GM18498 (cell line): ENCODE results near the gene KRTAP24-1.

Experiments
- ATAC-seq: cut with Tn5 transposase; IDR thresholded peaks from one replicate; pipeline ENCODE4 v1.9.1; 2021; ENCODE audit warnings: mild to moderate bottlenecking, moderate library complexity; ENCODE audit not compliant: unreplicated experiment

KRTAP24-1 gene

DNA sequence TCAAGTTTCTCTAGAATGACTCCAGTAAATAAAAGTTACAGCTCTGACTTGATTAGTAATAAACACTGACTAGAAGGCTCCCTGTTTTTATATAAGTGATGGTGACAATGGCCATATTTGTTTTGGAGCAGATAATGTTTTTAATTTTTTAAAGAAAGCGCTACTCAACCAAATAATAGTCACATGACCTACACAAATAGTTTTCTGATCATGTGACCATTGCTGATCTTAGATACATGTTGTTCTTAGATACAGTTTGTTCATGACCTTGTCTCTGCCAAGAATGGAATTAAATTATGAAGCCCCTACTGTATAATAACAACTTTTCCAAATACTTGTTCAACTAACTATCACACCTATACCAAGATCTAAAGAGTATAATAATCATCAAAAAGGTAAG is 44.6 kb downstream of the KRTAP24-1 start:
- no peak for ATAC-seq

DNA sequence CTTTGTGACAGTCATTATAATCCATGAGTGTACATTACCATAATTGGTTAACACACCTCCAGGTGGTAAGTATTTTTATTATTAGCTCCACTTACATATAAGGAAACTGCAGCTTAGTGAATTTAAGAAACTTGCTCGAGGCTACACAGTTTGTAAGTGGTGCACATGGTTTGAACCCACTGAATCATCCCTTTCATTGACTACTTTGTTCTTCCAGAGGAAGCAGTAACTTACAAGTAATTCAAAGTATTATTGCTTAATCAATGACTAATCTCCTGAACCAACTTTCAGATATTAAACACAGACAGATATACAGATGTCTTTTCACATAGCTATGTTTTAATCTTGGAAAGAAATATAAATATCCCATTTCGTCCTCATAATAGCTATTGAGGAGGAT is 48.1 kb downstream of the KRTAP24-1 start:
- no peak for ATAC-seq

DNA sequence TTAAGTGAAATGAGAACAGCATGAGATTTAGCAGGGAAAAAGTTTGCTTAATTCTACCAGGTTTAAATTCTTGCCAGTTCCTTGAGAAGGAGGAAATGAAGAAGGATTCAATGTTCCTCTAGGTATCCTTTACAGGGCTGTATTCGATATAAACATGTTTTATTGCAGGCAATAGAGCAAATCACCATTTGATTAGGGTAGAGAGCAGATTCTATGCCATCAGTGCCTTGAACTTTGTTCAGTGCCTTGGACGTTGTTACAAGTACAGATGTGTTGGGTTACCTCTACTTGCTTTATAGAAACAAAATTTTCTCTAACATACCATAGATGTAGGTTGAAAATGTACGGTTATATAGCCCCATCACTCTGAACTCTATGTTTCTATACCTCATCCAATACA is 48.7 kb downstream of the KRTAP24-1 start:
- no peak for ATAC-seq

DNA sequence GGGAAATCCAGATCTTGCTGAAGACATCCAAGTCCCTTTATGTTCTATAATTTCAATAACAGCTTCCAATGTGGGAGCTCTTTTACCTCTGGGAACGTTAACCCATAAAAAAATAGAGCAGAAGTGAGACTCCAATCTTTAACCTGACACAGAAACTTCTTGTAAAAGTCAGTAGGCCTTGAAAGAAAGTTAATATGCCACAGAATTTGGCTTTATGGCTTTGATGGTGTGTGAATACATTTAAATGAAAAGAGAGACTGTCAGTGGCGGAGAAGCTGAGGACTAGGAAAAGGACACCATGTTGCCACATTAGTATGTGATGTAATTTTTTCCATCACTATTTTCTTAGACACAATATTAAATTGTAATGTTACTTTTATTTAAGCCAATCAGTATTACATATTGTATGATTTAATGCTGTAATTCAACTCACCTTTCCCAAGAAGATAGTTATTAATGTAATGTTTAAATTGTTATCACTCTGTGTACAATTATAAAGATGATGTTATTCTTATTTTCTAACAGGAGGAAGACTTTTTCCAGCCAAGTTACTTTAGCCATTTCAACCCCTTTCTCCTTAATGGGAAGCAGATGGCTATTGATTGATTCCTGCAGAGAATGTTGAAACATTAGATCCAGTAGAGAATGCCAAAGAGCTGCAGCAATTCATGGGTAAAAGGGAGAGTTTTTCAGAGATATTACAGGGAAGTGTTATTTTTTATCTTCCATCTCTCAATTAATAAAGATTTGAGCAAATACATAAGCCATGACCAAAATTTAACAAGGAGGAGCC is 49.3 kb downstream of the KRTAP24-1 start:
- no peak for ATAC-seq

DNA sequence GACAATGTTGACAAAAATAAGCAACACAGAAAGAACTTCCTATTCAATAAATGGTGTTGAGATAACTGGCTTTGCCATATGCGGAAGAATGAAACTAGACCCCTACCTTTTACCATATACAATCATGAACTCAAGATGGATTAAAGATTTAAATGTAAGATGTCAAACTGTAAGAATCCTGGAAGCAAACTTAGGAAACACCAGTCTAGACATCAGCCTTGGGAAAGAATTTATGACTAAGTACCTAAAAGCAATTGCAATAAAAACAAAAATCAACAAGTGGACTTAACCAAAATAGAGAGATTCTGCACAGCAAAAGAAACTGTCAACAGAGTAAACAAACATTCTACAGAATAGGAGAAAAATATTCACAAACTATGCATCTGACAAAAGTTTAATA is 50.7 kb downstream of the KRTAP24-1 start:
- no peak for ATAC-seq
